A549 (cell line): ENCODE data around the gene FREM1. TPM values are rescaled to one million over a fixed set of nuclear protein-coding genes. Genes with fewer than 3 reads are reported as not detected.

Experiments used
- ATAC-seq, 2 experiments: fragments of 200-7000 bp in 1 of 2; fragments of >200 bp in 1 of 2; cut with Nextera tagmentation in 1 of 2; cut with Tn5 transposase in 1 of 2; 3 replicates each; pipeline versions ENCODE4 v1.8.0 to v1.9.1; 2018 to 2020; ENCODE audit warnings: mild to moderate bottlenecking in 1 of 2, moderate library complexity in 1 of 2
- CTCF ChIA-PET: fragments of 300-600 bp; sonication (Branson Sonifier 250); formaldehyde crosslinking; extraction: SDS; loops from one replicate; lab custom pipeline; 2021; ENCODE audit warnings: antibody characterized with exemption, inconsistent platforms; lab: Yijun Ruan, JAX
- POLR2A ChIA-PET: fragments of 350-600 bp; formaldehyde crosslinking; extraction: SDS; loops from one replicate; lab custom pipeline; 2021; ENCODE audit warnings: antibody characterized with exemption, inconsistent platforms; lab: Yijun Ruan, JAX
- DNase-seq, 2 experiments: peaks; one replicate each; pipeline versions ENCODE4 v3.0.0 to v3.0.0-alpha.2; 2011 to 2016; ENCODE audit warnings: low read depth in 1 of 2, low spot score in 1 of 2
- FAIRE-seq: peaks from 2 replicates; lab custom pipeline; 2011; peaks lifted over from hg19 to GRCh38; lab: Jason Lieb, UNC
- H3K27ac ChIP-seq, 2 experiments: fragments of >200 bp; sonication (Bioruptor Twin); formaldehyde crosslinking; 3 replicates each; pipeline ENCODE4 v1.5.1; 2016 to 2017
- H3K4me1 ChIP-seq: fragments of >200 bp; sonication (Bioruptor Twin); formaldehyde crosslinking; 3 replicates; pipeline ENCODE4 v1.6.1; 2016
- H3K4me2 ChIP-seq: fragments of >200 bp; sonication (Bioruptor Twin); formaldehyde crosslinking; 3 replicates; pipeline ENCODE4 v1.6.1; 2016
- H3K4me3 ChIP-seq: fragments of >200 bp; sonication (Bioruptor Twin); formaldehyde crosslinking; 3 replicates; pipeline ENCODE4 v1.5.1; 2016
- H3K9me3 ChIP-seq: fragments of >200 bp; sonication (Bioruptor Twin); formaldehyde crosslinking; 3 replicates; pipeline ENCODE4 v1.6.1; 2016
- BHLHE40 ChIP-seq: IDR thresholded peaks from 2 replicates; pipeline ENCODE4 v1.6.1; 2012; ENCODE audit warnings: low read depth, low read length, inconsistent platforms
- CBX8 ChIP-seq: fragments of 200-600 bp; sonication (generic); IDR thresholded peaks from 2 replicates; pipeline ENCODE4 v1.6.1; 2016
- EHMT2 ChIP-seq: fragments of 200-600 bp; sonication (generic); IDR thresholded peaks from 2 replicates; pipeline ENCODE4 v1.6.1; 2016; ENCODE audit warnings: antibody characterized with exemption, low read depth, mild to moderate bottlenecking, moderate library complexity
- EP300 ChIP-seq, 2 experiments: fragments of >200 bp; sonication (Bioruptor Twin); formaldehyde crosslinking; IDR thresholded peaks; 2 replicates in 1 of 2; 3 replicates in 1 of 2; pipeline ENCODE4 v1.6.1; 2016 to 2017
- FOSB ChIP-seq: fragments of 250-450 bp; sonication (Bioruptor Pico); IDR thresholded peaks from 2 replicates; pipeline ENCODE4 v1.5.0; 2020; ENCODE audit warnings: mild to moderate bottlenecking, moderate library complexity
- FOSL2 ChIP-seq, 2 experiments: fragments of 450-650 bp in 1 of 2; fragments of >200 bp in 1 of 2; sonication (Bioruptor Twin) in 1 of 2; formaldehyde crosslinking; IDR thresholded peaks; 2 replicates each; pipeline versions ENCODE4 v1.5.0 to v1.6.1; 2016 to 2020; ENCODE audit warnings: mild to moderate bottlenecking in 1 of 2, moderate library complexity in 1 of 2
- GATA3 ChIP-seq: IDR thresholded peaks from 2 replicates; pipeline ENCODE4 v1.6.1; 2012; ENCODE audit warnings: borderline replicate concordance
- HOXA7 ChIP-seq: fragments of 250-450 bp; sonication (Bioruptor Pico); IDR thresholded peaks from 2 replicates; pipeline ENCODE4 v1.5.0; 2020; ENCODE audit warnings: mild to moderate bottlenecking, moderate library complexity
- HOXB5 ChIP-seq: fragments of 250-450 bp; sonication (Bioruptor Pico); IDR thresholded peaks from 2 replicates; pipeline ENCODE4 v1.5.0; 2020; ENCODE audit warnings: mild to moderate bottlenecking, moderate library complexity
- JUN ChIP-seq, 2 experiments: fragments of >200 bp; sonication (Bioruptor Twin); formaldehyde crosslinking; IDR thresholded peaks; 2 replicates in 1 of 2; 3 replicates in 1 of 2; pipeline ENCODE4 v1.6.1; 2016 to 2017
- JUNB ChIP-seq: fragments of >200 bp; sonication (Bioruptor Twin); formaldehyde crosslinking; IDR thresholded peaks from 2 replicates; pipeline ENCODE4 v1.6.1; 2016
- MAFK ChIP-seq: fragments of 450-650 bp; IDR thresholded peaks from 2 replicates; pipeline ENCODE4 v1.6.1; 2014; ENCODE audit not compliant: partially characterized antibody
- MAX ChIP-seq: IDR thresholded peaks from 2 replicates; pipeline ENCODE4 v1.6.1; 2012
- MYC ChIP-seq: IDR thresholded peaks from 2 replicates; pipeline ENCODE4 v1.6.1; 2012; ENCODE audit warnings: mild to moderate bottlenecking, inconsistent platforms, low read length, improper control_type of control experiment, borderline replicate concordance
- NR3C1 ChIP-seq: fragments of >200 bp; sonication (Bioruptor Twin); formaldehyde crosslinking; IDR thresholded peaks from 3 replicates; pipeline ENCODE4 v1.6.1; 2017
- POLR2AphosphoS2 ChIP-seq: conservative IDR thresholded peaks from 2 replicates; pipeline ENCODE4 v1.6.1; 2012; ENCODE audit warnings: low read length, improper control_type of control experiment, inconsistent platforms
- RARB ChIP-seq: fragments of 250-450 bp; sonication (Bioruptor Pico); IDR thresholded peaks from 2 replicates; pipeline ENCODE4 v1.8.0; 2021; ENCODE audit warnings: mild to moderate bottlenecking, moderate library complexity
- RNF2 ChIP-seq: fragments of 200-600 bp; sonication (generic); IDR thresholded peaks from 2 replicates; pipeline ENCODE4 v1.6.1; 2016; ENCODE audit warnings: low read depth, mild to moderate bottlenecking, antibody characterized with exemption, moderate library complexity, borderline replicate concordance
- SMC3 ChIP-seq: fragments of >200 bp; sonication (Bioruptor Twin); formaldehyde crosslinking; IDR thresholded peaks from 3 replicates; pipeline ENCODE4 v1.6.1; 2018; ENCODE audit warnings: inconsistent platforms
- SREBF2 ChIP-seq: fragments of 450-650 bp; IDR thresholded peaks from 2 replicates; pipeline ENCODE4 v1.6.1; 2014; ENCODE audit warnings: mild to moderate bottlenecking, moderate library complexity
- TP53 ChIP-seq: fragments of 250-450 bp; sonication (Bioruptor Pico); IDR thresholded peaks from 2 replicates; pipeline ENCODE4 v1.5.0; 2021; ENCODE audit warnings: mild to moderate bottlenecking, moderate library complexity
- ZNF302 ChIP-seq: fragments of 250-450 bp; sonication (Bioruptor Pico); IDR thresholded peaks from 2 replicates; pipeline ENCODE4 v1.9.0; 2021; ENCODE audit warnings: inconsistent platforms, mild to moderate bottlenecking, moderate library complexity
- WGBS: methylation state at CpG from one replicate; pipeline ENCODE4 v1.1.6; 2017; ENCODE audit errors: missing lambda C conversion rate; 5-methylcytosine and 5-hydroxymethylcytosine counted together
- polyA plus RNA-seq, 4 experiments: library from polyadenylated mRNA; depleted of rRNA in 3 of 4; stranded (reverse); fragments of >200 nt; fragmentation: RNase III in 1 of 4; extraction: RNeasy Plus Mini Kit Qiagen cat#74134 plus additional on column Dnase treatment in 1 of 4; gene quantifications; 2 replicates in 3 of 4; 3 replicates in 1 of 4; pipeline ENCODE4 v1.2.3, GENCODE V29; 2011 to 2017
- TF ChIP-seq, protein P1 (sequence below): fragments of 200-600 bp; sonication (generic); IDR thresholded peaks from 2 replicates; pipeline ENCODE4 v1.6.1; 2016; ENCODE audit warnings: antibody characterized with exemption, mild to moderate bottlenecking, moderate library complexity
- TF ChIP-seq, protein P2 (sequence below): fragments of 450-650 bp; IDR thresholded peaks from 2 replicates; pipeline ENCODE4 v1.6.1; 2014; ENCODE audit warnings: antibody characterized with exemption
- TF ChIP-seq, protein P3 (sequence below): IDR thresholded peaks from 2 replicates; pipeline ENCODE4 v1.6.1; 2012

FREM1 gene
- polyA plus RNA-seq, 2 of the 4 experiments (the other 2 are of a cell fraction), result not detected

DNA sequence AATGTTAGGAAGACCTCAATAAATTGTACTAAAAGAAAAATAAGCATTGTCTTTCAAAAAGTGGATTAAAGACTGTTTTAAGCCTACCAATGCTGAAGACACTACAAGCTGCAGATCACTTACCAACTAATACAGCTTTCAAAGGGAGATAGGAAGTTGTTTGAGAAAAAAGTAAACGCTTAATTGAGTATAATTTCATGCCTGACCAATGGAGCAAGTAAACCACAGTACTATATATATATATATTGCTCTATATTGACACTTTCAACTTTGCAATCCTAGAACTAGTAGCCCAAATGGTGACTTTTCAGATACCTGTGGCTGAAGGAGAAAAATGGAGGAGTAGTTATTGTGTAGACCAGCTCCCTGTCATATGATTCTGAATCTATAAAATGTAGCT lies 85.7 kb downstream of the FREM1 start:
- Histone ChIP-seq H3K27ac (no peak overlapping the region), H3K4me3 (no peak overlapping the region), H3K4me2 (no peak overlapping the region), H3K4me1 (no peaks in the 10 kb centered on the region), H3K9me3 (no peaks in the 10 kb centered on the region)
- ChIA-PET POLR2A (no interaction called here), CTCF (no interaction called here)
- DNase-seq, result no peak
- FAIRE-seq, result no peak
- WGBS, result 0% methylated on average over 1 of the region's 1 CpG
- TF ChIP-seq MAX, result no peak
- no peak for TF ChIP-seq GATA3
- no peak for TF ChIP-seq SREBF2
- TF ChIP-seq ZNF302, result no peak
- no peak for TF ChIP-seq MAFK
- no peak for TF ChIP-seq FOSL2 (IDR thresholded peaks at IDR 0.05)
- TF ChIP-seq FOSL2 (CRISPR knock-in tag; IDR thresholded peaks at IDR 0.05), result no peak
- no peak for TF ChIP-seq EHMT2
- no peak for TF ChIP-seq HOXA7 (CRISPR knock-in tag)
- no peak for TF ChIP-seq JUNB
- no peak for TF ChIP-seq SMC3
- no peak for TF ChIP-seq CBX8
- no peak for TF ChIP-seq TP53
- TF ChIP-seq, protein P1, sequence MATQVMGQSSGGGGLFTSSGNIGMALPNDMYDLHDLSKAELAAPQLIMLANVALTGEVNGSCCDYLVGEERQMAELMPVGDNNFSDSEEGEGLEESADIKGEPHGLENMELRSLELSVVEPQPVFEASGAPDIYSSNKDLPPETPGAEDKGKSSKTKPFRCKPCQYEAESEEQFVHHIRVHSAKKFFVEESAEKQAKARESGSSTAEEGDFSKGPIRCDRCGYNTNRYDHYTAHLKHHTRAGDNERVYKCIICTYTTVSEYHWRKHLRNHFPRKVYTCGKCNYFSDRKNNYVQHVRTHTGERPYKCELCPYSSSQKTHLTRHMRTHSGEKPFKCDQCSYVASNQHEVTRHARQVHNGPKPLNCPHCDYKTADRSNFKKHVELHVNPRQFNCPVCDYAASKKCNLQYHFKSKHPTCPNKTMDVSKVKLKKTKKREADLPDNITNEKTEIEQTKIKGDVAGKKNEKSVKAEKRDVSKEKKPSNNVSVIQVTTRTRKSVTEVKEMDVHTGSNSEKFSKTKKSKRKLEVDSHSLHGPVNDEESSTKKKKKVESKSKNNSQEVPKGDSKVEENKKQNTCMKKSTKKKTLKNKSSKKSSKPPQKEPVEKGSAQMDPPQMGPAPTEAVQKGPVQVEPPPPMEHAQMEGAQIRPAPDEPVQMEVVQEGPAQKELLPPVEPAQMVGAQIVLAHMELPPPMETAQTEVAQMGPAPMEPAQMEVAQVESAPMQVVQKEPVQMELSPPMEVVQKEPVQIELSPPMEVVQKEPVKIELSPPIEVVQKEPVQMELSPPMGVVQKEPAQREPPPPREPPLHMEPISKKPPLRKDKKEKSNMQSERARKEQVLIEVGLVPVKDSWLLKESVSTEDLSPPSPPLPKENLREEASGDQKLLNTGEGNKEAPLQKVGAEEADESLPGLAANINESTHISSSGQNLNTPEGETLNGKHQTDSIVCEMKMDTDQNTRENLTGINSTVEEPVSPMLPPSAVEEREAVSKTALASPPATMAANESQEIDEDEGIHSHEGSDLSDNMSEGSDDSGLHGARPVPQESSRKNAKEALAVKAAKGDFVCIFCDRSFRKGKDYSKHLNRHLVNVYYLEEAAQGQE, result no peak
- no peak for TF ChIP-seq RARB (CRISPR knock-in tag)
- TF ChIP-seq EP300 (IDR thresholded peaks at IDR 0.05), result no peak
- no peak for ATAC-seq

DNA sequence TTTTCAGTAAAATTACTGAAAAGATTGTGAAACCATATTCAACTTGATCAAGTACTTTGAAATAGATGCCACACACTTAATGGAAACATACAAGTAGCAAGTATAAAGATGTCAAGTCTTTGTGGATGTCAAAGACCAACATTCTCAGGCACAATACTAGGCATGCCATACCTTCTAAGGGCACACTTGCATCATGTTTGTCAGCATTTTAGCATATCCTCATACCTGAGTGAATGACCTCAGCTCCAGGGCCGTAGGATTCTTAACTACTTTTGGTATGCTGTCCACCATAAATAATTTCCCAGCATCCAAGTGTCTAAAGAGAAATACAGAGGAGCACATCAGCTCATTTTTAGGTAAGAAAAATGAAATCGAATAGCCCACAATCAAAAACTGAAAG lies 86.4 kb downstream of the FREM1 start:
- DNase-seq (no peak), FAIRE-seq (no peak)
- Histone ChIP-seq H3K4me1 (no peaks in the 10 kb centered on the region), H3K4me2 (no peak overlapping the region)
- WGBS, result 2% methylated on average over 2 of the region's 2 CpGs
- CTCF ChIA-PET, result no interaction called here
- TF ChIP-seq NR3C1, result no peak
- no peak for TF ChIP-seq JUN (IDR thresholded peaks at IDR 0.05)
- TF ChIP-seq POLR2AphosphoS2, result no peak
- no peak for TF ChIP-seq BHLHE40
- TF ChIP-seq FOSL2 (IDR thresholded peaks at IDR 0.05), result no peak
- TF ChIP-seq FOSL2 (CRISPR knock-in tag; IDR thresholded peaks at IDR 0.05), result no peak
- TF ChIP-seq, protein P1, result no peak
- TF ChIP-seq FOSB (CRISPR knock-in tag), result no peak
- no peak for TF ChIP-seq ZNF302
- no peak for TF ChIP-seq RNF2
- no peak for TF ChIP-seq HOXB5 (CRISPR knock-in tag)
- TF ChIP-seq, protein P2, sequence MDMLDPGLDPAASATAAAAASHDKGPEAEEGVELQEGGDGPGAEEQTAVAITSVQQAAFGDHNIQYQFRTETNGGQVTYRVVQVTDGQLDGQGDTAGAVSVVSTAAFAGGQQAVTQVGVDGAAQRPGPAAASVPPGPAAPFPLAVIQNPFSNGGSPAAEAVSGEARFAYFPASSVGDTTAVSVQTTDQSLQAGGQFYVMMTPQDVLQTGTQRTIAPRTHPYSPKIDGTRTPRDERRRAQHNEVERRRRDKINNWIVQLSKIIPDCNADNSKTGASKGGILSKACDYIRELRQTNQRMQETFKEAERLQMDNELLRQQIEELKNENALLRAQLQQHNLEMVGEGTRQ, result no peak
- TF ChIP-seq JUNB, result no peak
- no peak for TF ChIP-seq CBX8
- TF ChIP-seq EHMT2, result no peak
- TF ChIP-seq, protein P3, sequence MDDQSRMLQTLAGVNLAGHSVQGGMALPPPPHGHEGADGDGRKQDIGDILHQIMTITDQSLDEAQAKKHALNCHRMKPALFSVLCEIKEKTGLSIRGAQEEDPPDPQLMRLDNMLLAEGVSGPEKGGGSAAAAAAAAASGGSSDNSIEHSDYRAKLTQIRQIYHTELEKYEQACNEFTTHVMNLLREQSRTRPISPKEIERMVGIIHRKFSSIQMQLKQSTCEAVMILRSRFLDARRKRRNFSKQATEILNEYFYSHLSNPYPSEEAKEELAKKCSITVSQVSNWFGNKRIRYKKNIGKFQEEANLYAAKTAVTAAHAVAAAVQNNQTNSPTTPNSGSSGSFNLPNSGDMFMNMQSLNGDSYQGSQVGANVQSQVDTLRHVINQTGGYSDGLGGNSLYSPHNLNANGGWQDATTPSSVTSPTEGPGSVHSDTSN, result no peak
- TF ChIP-seq MYC, result no peak
- TF ChIP-seq, all 56 proteins: peak for 0
- Histone ChIP-seq H3K27ac (no peak overlapping the region), H3K9me3 (no peaks in the 10 kb centered on the region), H3K4me3 (no peak overlapping the region)
- POLR2A ChIA-PET, result no interaction called here
- no peak for ATAC-seq
